HCT116 (cell line): Measurements from ENCODE around the gene CX3CR1. TPM values are rescaled to one million over a fixed set of nuclear protein-coding genes. Genes with fewer than 3 reads are reported as not detected.

Experiments used
- ATAC-seq: fragments of 200-7000 bp; cut with Tn5 transposase; 2 replicates; pipeline ENCODE4 v1.9.1; 2020; ENCODE audit warnings: mild to moderate bottlenecking, moderate library complexity
- BruUV-seq: library from RNA; stranded (reverse); fragments of 400-500 nt; replicated peaks from 2 replicates; lab custom pipeline; 2021; lab: Mats Ljungman, UMichigan
- CTCF ChIA-PET: fragments of 300-600 bp; sonication (Branson Sonifier 250); formaldehyde crosslinking; loops from one replicate; lab custom pipeline; 2021; ENCODE audit warnings: antibody characterized with exemption; lab: Charles Lee
- POLR2A ChIA-PET: fragments of 300-600, 350-600 bp; sonication (Branson Sonifier 250); formaldehyde crosslinking; loops from one replicate; lab custom pipeline; 2021; ENCODE audit warnings: antibody characterized with exemption; lab: Charles Lee
- RAD21 ChIA-PET, 2 experiments: fragments of 300-600 bp; sonication (Branson Sonifier 250); formaldehyde crosslinking; loops; one replicate each; lab custom pipeline; 2023; ENCODE audit warnings: low total read pairs in 2 of 2; ENCODE audit not compliant: uncharacterized antibody in 2 of 2, unreplicated experiment in 2 of 2, low non-redundant PET in 1 of 2; lab: Charles Lee
- DNase-seq: peaks from one replicate; pipeline ENCODE4 v3.0.0-alpha.2; 2010; ENCODE audit warnings: low read depth, low spot score
- H2AFZ ChIP-seq: fragments of 200-600 bp; shearing (Covaris generic), sonication (generic); 2 replicates; pipeline ENCODE4 v1.6.1; 2017; ENCODE audit warnings: low read depth, mixed run types, mixed read lengths, antibody characterized with exemption, low read length; ENCODE audit not compliant: poor library complexity, severe bottlenecking
- H3K27ac ChIP-seq: 2 replicates; pipeline ENCODE4 v1.5.1; 2012; ENCODE audit warnings: low read depth, low read length
- H3K27me3 ChIP-seq: fragments of 200-600 bp; sonication (generic); 2 replicates; pipeline ENCODE4 v1.6.1; 2016; ENCODE audit warnings: mixed run types, low read length, mixed read lengths; ENCODE audit not compliant: insufficient read depth
- H3K36me3 ChIP-seq, 2 experiments: fragments of 200-500 bp in 1 of 2; fragments of 200-600 bp in 1 of 2; sonication (Bioruptor generic) in 1 of 2; sonication (generic) in 1 of 2; 2 replicates each; pipeline versions ENCODE4 v1.5.1 to v1.6.1; 2014 to 2016; ENCODE audit warnings: low read length in 2 of 2, inconsistent platforms in 1 of 2, mixed read lengths in 1 of 2, mixed run types in 1 of 2; ENCODE audit not compliant: insufficient read depth in 2 of 2, control insufficient read depth in 1 of 2
- H3K4me1 ChIP-seq, 2 experiments: fragments of 200-600 bp in 1 of 2; sonication (generic) in 1 of 2; 2 replicates each; pipeline versions ENCODE4 v1.5.1 to v1.6.1; 2012 to 2017; ENCODE audit warnings: low read length in 2 of 2, inconsistent platforms in 1 of 2, mild to moderate bottlenecking in 1 of 2, mixed read lengths in 1 of 2, mixed run types in 1 of 2, moderate library complexity in 1 of 2; ENCODE audit not compliant: insufficient read depth in 2 of 2, control insufficient read depth in 1 of 2
- H3K4me2 ChIP-seq: fragments of 200-600 bp; sonication (generic); 2 replicates; pipeline ENCODE4 v1.6.1; 2017; ENCODE audit warnings: mixed run types, low read length, mixed read lengths
- H3K4me3 ChIP-seq, 2 experiments: fragments of 200-600 bp in 1 of 2; sonication (generic) in 1 of 2; replicated peaks in 1 of 2; 2 replicates each; pipeline ENCODE4 v1.5.1; 2011 to 2016; ENCODE audit warnings: low read length in 2 of 2, control low read depth in 1 of 2, low read depth in 1 of 2, mild to moderate bottlenecking in 1 of 2, mixed read lengths in 1 of 2, mixed run types in 1 of 2
- H3K79me2 ChIP-seq: fragments of 200-600 bp; sonication (generic); 2 replicates; pipeline ENCODE4 v1.6.1; 2017; ENCODE audit warnings: mild to moderate bottlenecking, mixed run types, low read length, moderate library complexity, mixed read lengths; ENCODE audit not compliant: insufficient read depth
- H3K9ac ChIP-seq: fragments of 200-600 bp; sonication (generic); 2 replicates; pipeline ENCODE4 v1.6.1; 2016; ENCODE audit warnings: low read length, mixed read lengths
- H3K9me2 ChIP-seq: fragments of 200-600 bp; sonication (generic), shearing (Covaris generic); 2 replicates; pipeline ENCODE4 v1.6.1; 2017; ENCODE audit warnings: mixed run types, mild to moderate bottlenecking, moderate library complexity; ENCODE audit not compliant: insufficient read depth
- H3K9me3 ChIP-seq, 2 experiments: fragments of 200-500 bp in 1 of 2; fragments of 200-600 bp in 1 of 2; sonication (Bioruptor generic) in 1 of 2; sonication (generic) in 1 of 2; 2 replicates each; pipeline ENCODE4 v1.6.1; 2014 to 2017; ENCODE audit warnings: low read length in 2 of 2, mixed read lengths in 2 of 2, inconsistent platforms in 1 of 2, low read depth in 1 of 2, mild to moderate bottlenecking in 1 of 2, mixed run types in 1 of 2, moderate library complexity in 1 of 2; ENCODE audit not compliant: control insufficient read depth in 1 of 2, insufficient read depth in 1 of 2
- H4K20me1 ChIP-seq: fragments of 200-600 bp; sonication (generic), shearing (Covaris generic); 2 replicates; pipeline ENCODE4 v1.6.1; 2017; ENCODE audit warnings: mixed run types, mild to moderate bottlenecking, moderate library complexity; ENCODE audit not compliant: insufficient read depth
- CBX3 ChIP-seq: IDR thresholded peaks from 2 replicates; pipeline ENCODE4 v1.6.1; 2012; ENCODE audit warnings: low read depth
- EZH2phosphoT487 ChIP-seq: fragments of 200-600 bp; IDR thresholded peaks from 2 replicates; pipeline ENCODE4 v1.6.1; 2018; ENCODE audit warnings: antibody characterized with exemption, borderline replicate concordance
- JUND ChIP-seq: IDR thresholded peaks from 2 replicates; pipeline ENCODE4 v1.6.1; 2012
- POLR2AphosphoS5 ChIP-seq: IDR thresholded peaks from 2 replicates; pipeline ENCODE4 v1.6.1; 2011; ENCODE audit warnings: mild to moderate bottlenecking, low read depth, low read length, moderate library complexity
- SP1 ChIP-seq: IDR thresholded peaks from 2 replicates; pipeline ENCODE4 v1.6.1; 2012; ENCODE audit warnings: low read depth
- intact Hi-C: fragments of 100-400 bp; cut with micrococcal nuclease; formaldehyde crosslinking; loops from 2 replicates; pipeline ENCODE4 v1.10.0; 2022
- total RNA-seq: library from RNA; stranded (reverse); gene quantifications from one replicate; pipeline ENCODE4 v1.2.1, GENCODE V29; 2021; ENCODE audit not compliant: unreplicated experiment
- TF ChIP-seq, protein P1 (sequence below): IDR thresholded peaks from 2 replicates; pipeline ENCODE4 v1.6.1; 2012
- TF ChIP-seq, protein P2 (sequence below): IDR thresholded peaks from 2 replicates; pipeline ENCODE4 v1.6.1; 2012; ENCODE audit warnings: low read depth

Gene CX3CR1
- total RNA-seq, 1 experiment from 2014 or later: 0.10 TPM

DNA sequence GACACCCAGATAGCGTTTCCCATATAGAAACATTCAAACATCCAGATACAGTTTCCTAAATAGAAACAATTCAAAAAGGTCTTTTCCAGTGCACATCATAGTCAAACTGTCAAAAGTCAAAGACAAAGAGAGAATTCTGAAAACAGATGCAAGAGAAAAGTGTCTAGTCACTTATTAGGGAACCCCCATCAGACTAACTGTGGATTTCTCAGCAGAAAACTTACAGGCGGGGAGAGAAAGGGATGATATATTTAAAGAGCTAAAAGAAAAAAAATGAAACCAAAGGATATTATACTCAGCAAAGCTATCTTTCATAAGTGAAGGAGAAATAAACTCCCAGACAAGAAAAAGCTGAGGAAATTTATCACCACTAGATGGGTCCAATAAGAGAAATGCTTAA lies 22.3 kb upstream of the CX3CR1 start:
- ChIA-PET POLR2A (no interaction called here), CTCF (no interaction called here), RAD21 (no interaction called here)
- Histone ChIP-seq H3K9me2 (no peaks in the 10 kb centered on the region), H3K9ac (no peak overlapping the region), H3K27ac (no peak overlapping the region), H3K4me2 (no peak overlapping the region), H3K27me3 (peaks cover 3% of the 10 kb centered on the region), H3K9me3 (peaks cover 0 to 4% of the 10 kb centered on the region in 2 experiments; a peak in 1 of 4 replicates), H4K20me1 (no peaks in the 10 kb centered on the region), H3K4me3 (no peak overlapping the region), H3K79me2 (no peaks in the 10 kb centered on the region), H3K4me1 (no peaks in the 10 kb centered on the region), H3K36me3 (no peaks in the 10 kb centered on the region), H2AFZ (no peak overlapping the region)
- no peak for ATAC-seq
- no peak for DNase-seq
- no TSS peak for BruUV-seq
- TF ChIP-seq JUND: no peak
- TF ChIP-seq, protein P1, sequence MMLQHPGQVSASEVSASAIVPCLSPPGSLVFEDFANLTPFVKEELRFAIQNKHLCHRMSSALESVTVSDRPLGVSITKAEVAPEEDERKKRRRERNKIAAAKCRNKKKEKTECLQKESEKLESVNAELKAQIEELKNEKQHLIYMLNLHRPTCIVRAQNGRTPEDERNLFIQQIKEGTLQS: no peak
- TF ChIP-seq POLR2AphosphoS5: no peak
- TF ChIP-seq SP1: no peak
- intact Hi-C loops: no loop called here

DNA sequence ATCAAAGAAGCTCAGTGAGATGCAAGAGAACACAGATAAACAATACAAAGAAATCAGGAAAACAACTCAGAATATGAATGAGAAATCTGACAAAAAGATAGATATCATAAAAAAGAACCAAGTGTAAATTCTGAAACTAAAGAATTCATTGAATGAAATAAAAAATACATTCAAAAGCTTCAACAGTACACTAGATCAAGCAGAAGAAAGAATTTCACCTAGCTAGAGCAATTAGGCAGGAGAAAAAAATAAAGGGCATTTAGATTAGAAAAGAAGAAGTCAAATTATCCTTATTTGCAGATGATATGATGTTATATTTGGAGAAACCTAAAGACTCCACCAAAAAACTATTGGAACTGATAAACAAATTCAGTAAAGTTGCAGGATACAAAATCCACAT lies 19.4 kb upstream of the CX3CR1 start:
- H3K4me3 ChIP-seq: no peak overlapping the region
- DNase-seq (no peak), ATAC-seq (no peak)
- H3K9me3 ChIP-seq: peaks cover 0 to 4% of the 10 kb centered on the region in 2 experiments; a peak in 1 of 4 replicates
- no peak overlapping the region for H3K27ac ChIP-seq
- RAD21 ChIA-PET: no interaction called here
- BruUV-seq: no TSS peak
- no peak overlapping the region for H3K9ac ChIP-seq
- H3K27me3 ChIP-seq: no peaks in the 10 kb centered on the region
- H3K4me1 ChIP-seq: no peaks in the 10 kb centered on the region
- no peak overlapping the region for H2AFZ ChIP-seq
- CTCF ChIA-PET: no interaction called here
- no peak for TF ChIP-seq EZH2phosphoT487
- TF ChIP-seq, protein P2, sequence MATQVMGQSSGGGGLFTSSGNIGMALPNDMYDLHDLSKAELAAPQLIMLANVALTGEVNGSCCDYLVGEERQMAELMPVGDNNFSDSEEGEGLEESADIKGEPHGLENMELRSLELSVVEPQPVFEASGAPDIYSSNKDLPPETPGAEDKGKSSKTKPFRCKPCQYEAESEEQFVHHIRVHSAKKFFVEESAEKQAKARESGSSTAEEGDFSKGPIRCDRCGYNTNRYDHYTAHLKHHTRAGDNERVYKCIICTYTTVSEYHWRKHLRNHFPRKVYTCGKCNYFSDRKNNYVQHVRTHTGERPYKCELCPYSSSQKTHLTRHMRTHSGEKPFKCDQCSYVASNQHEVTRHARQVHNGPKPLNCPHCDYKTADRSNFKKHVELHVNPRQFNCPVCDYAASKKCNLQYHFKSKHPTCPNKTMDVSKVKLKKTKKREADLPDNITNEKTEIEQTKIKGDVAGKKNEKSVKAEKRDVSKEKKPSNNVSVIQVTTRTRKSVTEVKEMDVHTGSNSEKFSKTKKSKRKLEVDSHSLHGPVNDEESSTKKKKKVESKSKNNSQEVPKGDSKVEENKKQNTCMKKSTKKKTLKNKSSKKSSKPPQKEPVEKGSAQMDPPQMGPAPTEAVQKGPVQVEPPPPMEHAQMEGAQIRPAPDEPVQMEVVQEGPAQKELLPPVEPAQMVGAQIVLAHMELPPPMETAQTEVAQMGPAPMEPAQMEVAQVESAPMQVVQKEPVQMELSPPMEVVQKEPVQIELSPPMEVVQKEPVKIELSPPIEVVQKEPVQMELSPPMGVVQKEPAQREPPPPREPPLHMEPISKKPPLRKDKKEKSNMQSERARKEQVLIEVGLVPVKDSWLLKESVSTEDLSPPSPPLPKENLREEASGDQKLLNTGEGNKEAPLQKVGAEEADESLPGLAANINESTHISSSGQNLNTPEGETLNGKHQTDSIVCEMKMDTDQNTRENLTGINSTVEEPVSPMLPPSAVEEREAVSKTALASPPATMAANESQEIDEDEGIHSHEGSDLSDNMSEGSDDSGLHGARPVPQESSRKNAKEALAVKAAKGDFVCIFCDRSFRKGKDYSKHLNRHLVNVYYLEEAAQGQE: no peak
- TF ChIP-seq CBX3: no peak
- no peaks in the 10 kb centered on the region for H4K20me1 ChIP-seq
- H3K36me3 ChIP-seq: no peaks in the 10 kb centered on the region
- POLR2A ChIA-PET: no interaction called here
- no peak overlapping the region for H3K4me2 ChIP-seq
- H3K79me2 ChIP-seq: no peaks in the 10 kb centered on the region
- intact Hi-C loops: no loop called here
- no peaks in the 10 kb centered on the region for H3K9me2 ChIP-seq
